Astrocyte (in vitro differentiated cells and primary cell): ENCODE measurements around the gene CENPB. TPM values are rescaled to one million over a fixed set of nuclear protein-coding genes. Genes with fewer than 3 reads are reported as not detected.

Experiments
- DNase-seq: peaks from one replicate; pipeline ENCODE4 v3.0.0-alpha.2; 2010; ENCODE audit warnings: low read depth
- FAIRE-seq: peaks from 2 replicates; lab custom pipeline; 2011; peaks lifted over from hg19 to GRCh38; lab: Jason Lieb, UNC
- H2AFZ ChIP-seq: 2 replicates; pipeline ENCODE4 v1.6.0; 2012; ENCODE audit warnings: low read depth, low read length, inconsistent platforms
- H3K27ac ChIP-seq: 2 replicates; pipeline ENCODE4 v1.5.1; 2011; ENCODE audit warnings: low read depth, low read length, inconsistent platforms
- H3K27me3 ChIP-seq: 2 replicates; pipeline ENCODE4 v1.6.0; 2011; ENCODE audit warnings: low read length, inconsistent platforms; ENCODE audit not compliant: insufficient read depth
- H3K36me3 ChIP-seq: 2 replicates; pipeline ENCODE4 v1.5.1; 2011; ENCODE audit warnings: low read length, inconsistent platforms; ENCODE audit not compliant: insufficient read depth
- H3K4me1 ChIP-seq: 2 replicates; pipeline ENCODE4 v1.5.1; 2011; ENCODE audit warnings: low read length, inconsistent platforms; ENCODE audit not compliant: insufficient read depth
- H3K4me2 ChIP-seq: 2 replicates; pipeline ENCODE4 v1.6.0; 2012; ENCODE audit warnings: low read length, inconsistent platforms
- H3K4me3 ChIP-seq: 2 replicates; pipeline ENCODE4 v1.5.1; 2011; ENCODE audit warnings: low read depth, mild to moderate bottlenecking, low read length, inconsistent platforms; ENCODE audit not compliant: insufficient read depth
- H3K79me2 ChIP-seq: 2 replicates; pipeline ENCODE4 v1.6.0; 2012; ENCODE audit warnings: mild to moderate bottlenecking, low read length, inconsistent platforms; ENCODE audit not compliant: insufficient read depth
- H3K9ac ChIP-seq: 2 replicates; pipeline ENCODE4 v1.6.0; 2012; ENCODE audit warnings: mild to moderate bottlenecking, low read length, inconsistent platforms
- H3K9me3 ChIP-seq: 2 replicates; pipeline ENCODE4 v1.5.1; 2012; ENCODE audit warnings: low read depth, mild to moderate bottlenecking, low read length, inconsistent platforms; ENCODE audit not compliant: insufficient read depth
- H4K20me1 ChIP-seq: 2 replicates; pipeline ENCODE4 v1.6.0; 2012; ENCODE audit warnings: low read length, inconsistent platforms; ENCODE audit not compliant: insufficient read depth
- H3K27ac Mint-ChIP-seq: one replicate; pipeline ENCODE4 v1.8.0; 2021; ENCODE audit warnings: mild to moderate bottlenecking, mixed read lengths; ENCODE audit not compliant: unreplicated experiment
- H3K27me3 Mint-ChIP-seq: one replicate; pipeline ENCODE4 v1.8.0; 2021; ENCODE audit warnings: low read depth, mixed read lengths; ENCODE audit not compliant: unreplicated experiment
- H3K36me3 Mint-ChIP-seq: one replicate; pipeline ENCODE4 v1.8.0; 2021; ENCODE audit warnings: low read depth, mixed read lengths; ENCODE audit not compliant: unreplicated experiment
- H3K4me1 Mint-ChIP-seq: one replicate; pipeline ENCODE4 v1.8.0; 2021; ENCODE audit warnings: low read depth, mixed read lengths; ENCODE audit not compliant: unreplicated experiment
- H3K4me3 Mint-ChIP-seq: one replicate; pipeline ENCODE4 v1.8.0; 2021; ENCODE audit warnings: mild to moderate bottlenecking, moderate library complexity, mixed read lengths; ENCODE audit not compliant: unreplicated experiment
- H3K9me3 Mint-ChIP-seq: one replicate; pipeline ENCODE4 v1.8.0; 2021; ENCODE audit warnings: mild to moderate bottlenecking, mixed read lengths; ENCODE audit not compliant: unreplicated experiment
- CTCF ChIP-seq: IDR thresholded peaks from 2 replicates; pipeline ENCODE4 v1.5.1; 2011; ENCODE audit warnings: low read depth, mild to moderate bottlenecking, inconsistent platforms, low read length, moderate library complexity; ENCODE audit not compliant: insufficient read depth
- EZH2 ChIP-seq: IDR thresholded peaks from 2 replicates; pipeline ENCODE4 v1.6.1; 2012; ENCODE audit warnings: mild to moderate bottlenecking, low read length, inconsistent platforms; ENCODE audit not compliant: insufficient read depth
- total RNA-seq: library from RNA; stranded (reverse); gene quantifications from 2 replicates; pipeline ENCODE4 v1.2.1, GENCODE V29; 2021

The CENPB gene
- total RNA-seq, 1 donor from 2014 or later: 39.1 TPM

GRCh38 chr20:3811467-3812258, 25.1 kb upstream of the CENPB start:
- Histone ChIP-seq H3K4me1 (peaks cover 37% of the 10 kb centered on the region), H3K27me3 (no peaks in the 10 kb centered on the region), H4K20me1 (no peaks in the 10 kb centered on the region), H3K79me2 (no peaks in the 10 kb centered on the region), H3K27ac (peak overlapping the region; percentile 87), H3K4me3 (peak overlapping the region; percentile 48), H2AFZ (peak overlapping the region; percentile 59), H3K36me3 (no peaks in the 10 kb centered on the region), H3K9me3 (no peaks in the 10 kb centered on the region), H3K9ac (peak overlapping the region; percentile 74), H3K4me2 (peak overlapping the region; percentile 84)
- peaks cover 8% of the 10 kb centered on the region for H3K4me1 Mint-ChIP-seq
- no peaks in the 10 kb centered on the region for H3K9me3 Mint-ChIP-seq
- no peak for TF ChIP-seq EZH2
- TF ChIP-seq CTCF: no peak
- H3K27me3 Mint-ChIP-seq: peaks cover 8% of the 10 kb centered on the region
- FAIRE-seq (no peak), DNase-seq (peak; percentile 94)
- H3K36me3 Mint-ChIP-seq: peaks cover 1% of the 10 kb centered on the region
- H3K27ac Mint-ChIP-seq: peak overlapping the region; percentile 50
- no peak overlapping the region for H3K4me3 Mint-ChIP-seq

GRCh38 chr20:3808544-3808943, 22.0 kb upstream of the CENPB start:
- Mint-ChIP-seq H3K36me3 (peaks cover 6% of the 10 kb centered on the region), H3K4me1 (peaks cover 13% of the 10 kb centered on the region), H3K9me3 (no peaks in the 10 kb centered on the region), H3K27me3 (no peaks in the 10 kb centered on the region), H3K27ac (peak overlapping the region; percentile 19), H3K4me3 (no peak overlapping the region)
- Histone ChIP-seq H3K36me3 (no peaks in the 10 kb centered on the region), H2AFZ (no peak overlapping the region), H3K4me1 (peaks cover 51% of the 10 kb centered on the region), H3K9me3 (no peaks in the 10 kb centered on the region), H4K20me1 (no peaks in the 10 kb centered on the region), H3K27ac (peak overlapping the region; percentile 79), H3K9ac (peak overlapping the region; percentile 65), H3K4me3 (no peak overlapping the region), H3K27me3 (no peaks in the 10 kb centered on the region), H3K4me2 (peak overlapping the region; percentile 55), H3K79me2 (no peaks in the 10 kb centered on the region)
- FAIRE-seq (no peak), DNase-seq (no peak)
- no peak for TF ChIP-seq EZH2
- no peak for TF ChIP-seq CTCF

- no peaks in the 10 kb centered on the region for H3K27me3 Mint-ChIP-seq
- Histone ChIP-seq H3K9me3 (no peaks in the 10 kb centered on the region), H3K4me2 (no peak overlapping the region), H3K36me3 (peaks cover 17% of the 10 kb centered on the region), H3K4me3 (no peak overlapping the region), H3K79me2 (peaks cover 4% of the 10 kb centered on the region), H3K4me1 (peaks cover 30% of the 10 kb centered on the region), H2AFZ (no peak overlapping the region), H3K27me3 (no peaks in the 10 kb centered on the region), H3K27ac (no peak overlapping the region), H3K9ac (no peak overlapping the region), H4K20me1 (no peaks in the 10 kb centered on the region)
- FAIRE-seq (no peak), DNase-seq (no peak)
- peaks cover 20% of the 10 kb centered on the region for H3K36me3 Mint-ChIP-seq
- no peak for TF ChIP-seq EZH2
- no peak for TF ChIP-seq CTCF
- H3K4me3 Mint-ChIP-seq: no peak overlapping the region
- H3K4me1 Mint-ChIP-seq: peaks cover 14% of the 10 kb centered on the region
- H3K27ac Mint-ChIP-seq: no peak overlapping the region
- H3K9me3 Mint-ChIP-seq: no peaks in the 10 kb centered on the region
Observed at GRCh38 chr20:3804781-3805180, 18.2 kb upstream of the CENPB start.
